B cell (primary cell): ENCODE results near the gene GTF3C6. TPM values are rescaled to one million over a fixed set of nuclear protein-coding genes. Genes with fewer than 3 reads are reported as not detected.
"Not testable (repeated sequence)": the region's sequence is repeated elsewhere in the genome, so short reads cannot be mapped to it uniquely, and the experiment has no call there.

Source experiments
- ATAC-seq: fragments of 200-7000 bp; cut with Tn5 transposase; one replicate; pipeline ENCODE4 v1.10.0; 2021; ENCODE audit warnings: low read depth, mild to moderate bottlenecking, moderate number of reproducible peaks, moderate library complexity
- CTCF ChIA-PET: fragments of 350-600 bp; sonication (Branson Sonifier 250); formaldehyde crosslinking; loops from one replicate; lab custom pipeline; 2021; ENCODE audit warnings: antibody characterized with exemption, inconsistent platforms; lab: Charles Lee
- POLR2A ChIA-PET: fragments of 350-600 bp; sonication (Branson Sonifier 250); formaldehyde crosslinking; loops from one replicate; lab custom pipeline; 2021; ENCODE audit warnings: antibody characterized with exemption; lab: Charles Lee
- DNase-seq: peaks from one replicate; pipeline ENCODE4 v3.0.0; 2013
- H2AFZ ChIP-seq: 2 replicates; pipeline ENCODE4 v1.6.1; 2012; ENCODE audit warnings: mild to moderate bottlenecking, low read depth, low read length; ENCODE audit not compliant: insufficient read depth, poor library complexity, severe bottlenecking
- H3K27ac ChIP-seq, 2 donors: 1 replicate in 1 of 2; 2 replicates in 1 of 2; pipeline ENCODE4 v1.5.1; 2012 to 2013; ENCODE audit warnings: low read length in 2 of 2, mild to moderate bottlenecking in 2 of 2, moderate library complexity in 1 of 2
- H3K27me3 ChIP-seq, 4 experiments: fragments of 200-600 bp in 1 of 4; sonication (generic) in 1 of 4; replicated peaks in 1 of 4; 1 replicate in 2 of 4; 2 replicates in 2 of 4; pipeline versions ENCODE4 v1.6.1 to v1.7.0; 2013 to 2016; ENCODE audit warnings: low read length in 3 of 4, mild to moderate bottlenecking in 2 of 4, mixed read lengths in 1 of 4, moderate library complexity in 1 of 4; ENCODE audit not compliant: insufficient read depth in 4 of 4, control insufficient read depth in 3 of 4; ENCODE audit errors: control extremely low read depth in 1 of 4
- H3K36me3 ChIP-seq, 2 experiments: replicated peaks in 1 of 2; 1 replicate in 1 of 2; 2 replicates in 1 of 2; pipeline versions ENCODE4 v1.6.1 to v1.7.1; 2013; ENCODE audit warnings: low read length in 1 of 2; ENCODE audit not compliant: insufficient read depth in 2 of 2, control insufficient read depth in 1 of 2; ENCODE audit errors: control extremely low read depth in 1 of 2, extremely low read depth in 1 of 2
- H3K4me1 ChIP-seq, 2 donors: fragments of 200-600 bp in 1 of 2; sonication (generic) in 1 of 2; 1 replicate in 1 of 2; 2 replicates in 1 of 2; pipeline versions ENCODE4 v1.5.1 to v1.6.1; 2013 to 2017; ENCODE audit warnings: low read length in 2 of 2; ENCODE audit not compliant: control insufficient read depth in 2 of 2, insufficient read depth in 2 of 2
- H3K4me2 ChIP-seq: replicated peaks from 2 replicates; pipeline ENCODE3; 2012; ENCODE audit warnings: mild to moderate bottlenecking, low read depth, low read length; ENCODE audit not compliant: poor library complexity, severe bottlenecking
- H3K4me3 ChIP-seq, 5 experiments: fragments of 200-600 bp in 1 of 5; sonication (generic) in 1 of 5; 1 replicate in 3 of 5; 2 replicates in 2 of 5; pipeline versions ENCODE4 v1.5.1 to v1.7.0; 2011 to 2016; ENCODE audit warnings: low read length in 4 of 5, mild to moderate bottlenecking in 4 of 5, low read depth in 2 of 5, control low read depth in 1 of 5, moderate library complexity in 1 of 5; ENCODE audit not compliant: insufficient read depth in 1 of 5; ENCODE audit errors: control extremely low read depth in 1 of 5, extremely low read depth in 1 of 5
- H3K79me2 ChIP-seq: fragments of 200-600 bp; sonication (generic); one replicate; pipeline ENCODE4 v1.6.0; 2016; ENCODE audit warnings: low read length; ENCODE audit not compliant: control insufficient read depth, insufficient read depth
- H3K9ac ChIP-seq: fragments of 200-600 bp; sonication (generic); 2 replicates; pipeline ENCODE4 v1.6.1; 2017; ENCODE audit warnings: mild to moderate bottlenecking, low read length, moderate library complexity
- H3K9me3 ChIP-seq, 3 donors: one replicate each; pipeline versions ENCODE4 v1.6.1 to v1.7.1; 2013; ENCODE audit warnings: low read length in 2 of 3; ENCODE audit not compliant: control insufficient read depth in 2 of 3, insufficient read depth in 1 of 3; ENCODE audit errors: control extremely low read depth in 1 of 3
- H4K20me1 ChIP-seq: 2 replicates; pipeline ENCODE4 v1.6.0; 2012; ENCODE audit warnings: mild to moderate bottlenecking, low read length; ENCODE audit not compliant: insufficient read depth, control insufficient read depth, poor library complexity, severe bottlenecking
- H3K27ac Mint-ChIP-seq: one replicate; pipeline ENCODE4 v1.8.0; 2021; ENCODE audit warnings: mixed read lengths
- H3K27me3 Mint-ChIP-seq: one replicate; pipeline ENCODE4 v1.8.0; 2021; ENCODE audit warnings: mixed read lengths
- H3K4me1 Mint-ChIP-seq: one replicate; pipeline ENCODE4 v1.8.0; 2021; ENCODE audit warnings: mixed read lengths
- H3K4me3 Mint-ChIP-seq: one replicate; pipeline ENCODE4 v1.8.0; 2021; ENCODE audit warnings: mixed read lengths
- H3K9me3 Mint-ChIP-seq: one replicate; pipeline ENCODE4 v1.8.0; 2022; ENCODE audit warnings: mixed read lengths; ENCODE audit not compliant: insufficient read depth
- CTCF ChIP-seq: fragments of 200-600 bp; IDR thresholded peaks from one replicate; pipeline ENCODE4 v1.8.0; 2022; ENCODE audit warnings: antibody characterized with exemption, mild to moderate bottlenecking
- EZH2 ChIP-seq: IDR thresholded peaks from 2 replicates; pipeline ENCODE4 v1.6.1; 2012; ENCODE audit warnings: borderline replicate concordance, low read depth, mild to moderate bottlenecking, moderate library complexity, low read length; ENCODE audit not compliant: insufficient read depth, poor library complexity, severe bottlenecking
- WGBS: methylation state at CpG from one replicate; pipeline ENCODE4 v1.1.5; 2013; ENCODE audit warnings: missing lambda C conversion rate; ENCODE audit not compliant: insufficient coverage; 5-methylcytosine and 5-hydroxymethylcytosine counted together
- intact Hi-C: fragments of 100-400 bp; cut with micrococcal nuclease; formaldehyde crosslinking; loops from one replicate; pipeline ENCODE4 v1.10.0; 2022
- polyA plus RNA-seq: library from polyadenylated mRNA; depleted of rRNA; stranded (reverse); fragments of >200 nt; gene quantifications from 2 replicates; pipeline ENCODE4 v1.2.3, GENCODE V29; 2012
- total RNA-seq, 2 donors: library from RNA; stranded (reverse); fragments of 120-200 nt in 1 of 2; gene quantifications; 1 replicate in 1 of 2; 2 replicates in 1 of 2; pipeline versions ENCODE4 v1.2.3 to v1.2.4, GENCODE V29; 2013 to 2022

The GTF3C6 gene
- total and polyA plus RNA-seq, 2 donors (not counting 1 experiment from before 2014, with no cell fraction given), result 5.1 to 36.4 TPM

- no peak overlapping the region for H2AFZ ChIP-seq
- no peaks in the 10 kb centered on the region for H3K27me3 ChIP-seq
- Mint-ChIP-seq H3K9me3 (no peaks in the 10 kb centered on the region), H3K4me3 (no peak overlapping the region), H3K27me3 (no peaks in the 10 kb centered on the region), H3K27ac (no peak overlapping the region), H3K4me1 (no peaks in the 10 kb centered on the region)
- H3K4me2 ChIP-seq, result no peak overlapping the region
- TF ChIP-seq CTCF (no peak), EZH2 (no peak)
- intact Hi-C loops, result no loop called here
- CTCF ChIA-PET, result no interaction called here
- H3K79me2 ChIP-seq, result no peaks in the 10 kb centered on the region
- no peak overlapping the region for H3K4me3 ChIP-seq
- H4K20me1 ChIP-seq, result no peaks in the 10 kb centered on the region
- no peak overlapping the region for H3K9ac ChIP-seq
- no peak for ATAC-seq
- no peaks in the 10 kb centered on the region for H3K4me1 ChIP-seq
- H3K36me3 ChIP-seq, result peaks cover 8 to 33% of the 10 kb centered on the region in 2 experiments
- no peaks in the 10 kb centered on the region for H3K9me3 ChIP-seq
- POLR2A ChIA-PET, result no interaction called here
- no peak overlapping the region for H3K27ac ChIP-seq
- 100% methylated on average over 1 of the region's 3 CpGs for WGBS
- no peak for DNase-seq
Measured at GRCh38 chr6:110965629-110966229, 7.2 kb downstream of the GTF3C6 start.

- peaks cover 3 to 21% of the 10 kb centered on the region in 2 experiments for H3K36me3 ChIP-seq
- H3K79me2 ChIP-seq, H3K27ac Mint-ChIP-seq, H2AFZ ChIP-seq, POLR2A ChIA-PET, CTCF ChIA-PET, H3K27me3 ChIP-seq, H3K4me1 ChIP-seq, ATAC-seq, H3K9me3 Mint-ChIP-seq, H3K4me1 Mint-ChIP-seq, DNase-seq, H3K4me3 ChIP-seq, H3K9ac ChIP-seq, H3K9me3 ChIP-seq, H3K27me3 Mint-ChIP-seq, H3K27ac ChIP-seq, H4K20me1 ChIP-seq, H3K4me3 Mint-ChIP-seq, intact Hi-C loops, H3K4me2 ChIP-seq: not testable (repeated sequence)
- WGBS, result 100% methylated on average over 2 of the region's 2 CpGs
Measured at GRCh38 chr6:110968661-110969060, 10.2 kb downstream of the GTF3C6 start.
